Fibroblast of lung (primary cell): ENCODE data around the gene GLIPR2. TPM values are rescaled to one million over a fixed set of nuclear protein-coding genes. Genes with fewer than 3 reads are reported as not detected.

Source experiments
- DNase-seq, 2 donors: peaks; one replicate each; pipeline versions ENCODE4 v3.0.0 to v3.0.0-alpha.2; 2010; ENCODE audit warnings: low read depth in 2 of 2
- H2AFZ ChIP-seq: 2 replicates; pipeline ENCODE4 v1.5.1; 2012; ENCODE audit warnings: low read length, control low read depth, inconsistent platforms
- H3K27ac ChIP-seq: 2 replicates; pipeline ENCODE4 v1.5.1; 2011; ENCODE audit warnings: low read length, control low read depth; ENCODE audit not compliant: insufficient read depth
- H3K27me3 ChIP-seq: 2 replicates; pipeline ENCODE4 v1.5.1; 2011; ENCODE audit warnings: mild to moderate bottlenecking, low read length; ENCODE audit not compliant: control insufficient read depth, insufficient read depth
- H3K36me3 ChIP-seq: 2 replicates; pipeline ENCODE4 v1.5.1; 2011; ENCODE audit warnings: low read length; ENCODE audit not compliant: control insufficient read depth, insufficient read depth
- H3K4me1 ChIP-seq: 2 replicates; pipeline ENCODE4 v1.5.1; 2011; ENCODE audit warnings: low read length; ENCODE audit not compliant: control insufficient read depth, insufficient read depth; ENCODE audit errors: extremely low read depth
- H3K4me2 ChIP-seq: 2 replicates; pipeline ENCODE4 v1.5.1; 2011; ENCODE audit warnings: low read length, control low read depth; ENCODE audit not compliant: insufficient read depth; ENCODE audit errors: extremely low read depth
- H3K4me3 ChIP-seq, 4 experiments: fragments of 200-600 bp in 1 of 4; sonication (generic) in 1 of 4; replicated peaks in 1 of 4; 2 replicates each; pipeline ENCODE4 v1.5.1; 2011 to 2016; ENCODE audit warnings: low read length in 4 of 4, low read depth in 3 of 4, mild to moderate bottlenecking in 3 of 4, control low read depth in 2 of 4, inconsistent platforms in 1 of 4, mixed read lengths in 1 of 4; ENCODE audit not compliant: insufficient read depth in 1 of 4; ENCODE audit errors: control extremely low read depth in 1 of 4
- H3K79me2 ChIP-seq: 2 replicates; pipeline ENCODE4 v1.5.1; 2012; ENCODE audit warnings: mild to moderate bottlenecking, low read length, inconsistent platforms; ENCODE audit not compliant: control insufficient read depth, insufficient read depth
- H3K9ac ChIP-seq: 2 replicates; pipeline ENCODE4 v1.5.1; 2011; ENCODE audit warnings: mild to moderate bottlenecking, low read length, control low read depth; ENCODE audit not compliant: insufficient read depth
- H3K9me3 ChIP-seq: 2 replicates; pipeline ENCODE4 v1.5.1; 2012; ENCODE audit warnings: low read depth, low read length; ENCODE audit not compliant: control insufficient read depth, insufficient read depth
- H4K20me1 ChIP-seq: 2 replicates; pipeline ENCODE4 v1.5.1; 2011; ENCODE audit warnings: low read length; ENCODE audit not compliant: control insufficient read depth, insufficient read depth; ENCODE audit errors: extremely low read depth
- EZH2 ChIP-seq: IDR thresholded peaks from 2 replicates; pipeline ENCODE4 v1.5.1; 2012; ENCODE audit warnings: low read length, control low read depth, mild to moderate bottlenecking; ENCODE audit errors: missing control alignments
- polyA plus RNA-seq, 2 donors: library from polyadenylated mRNA; depleted of rRNA in 1 of 2; stranded (reverse) in 1 of 2; unstranded in 1 of 2; fragments of >200 nt; gene quantifications; 2 replicates each; pipeline ENCODE4 v1.2.1, GENCODE V29; 2011 to 2012; ENCODE audit warnings: missing spikeins in 1 of 2
- total RNA-seq: library from RNA; depleted of rRNA; stranded (reverse); fragments of >200 nt; gene quantifications from 2 replicates; pipeline ENCODE4 v1.2.1, GENCODE V29; 2014
- TF ChIP-seq, protein P1 (sequence below), 2 donors: IDR thresholded peaks in 1 of 2; conservative IDR thresholded peaks in 1 of 2; 1 replicate in 1 of 2; 2 replicates in 1 of 2; pipeline ENCODE4 v1.5.1; 2011 to 2012; ENCODE audit warnings: low read length in 2 of 2, control low read depth in 1 of 2, inconsistent platforms in 1 of 2, low read depth in 1 of 2, mild to moderate bottlenecking in 1 of 2

The GLIPR2 gene
- total and polyA plus RNA-seq, 2 donors (not counting 1 experiment from before 2014, with no cell fraction given), result 40.0 to 108 TPM

DNA sequence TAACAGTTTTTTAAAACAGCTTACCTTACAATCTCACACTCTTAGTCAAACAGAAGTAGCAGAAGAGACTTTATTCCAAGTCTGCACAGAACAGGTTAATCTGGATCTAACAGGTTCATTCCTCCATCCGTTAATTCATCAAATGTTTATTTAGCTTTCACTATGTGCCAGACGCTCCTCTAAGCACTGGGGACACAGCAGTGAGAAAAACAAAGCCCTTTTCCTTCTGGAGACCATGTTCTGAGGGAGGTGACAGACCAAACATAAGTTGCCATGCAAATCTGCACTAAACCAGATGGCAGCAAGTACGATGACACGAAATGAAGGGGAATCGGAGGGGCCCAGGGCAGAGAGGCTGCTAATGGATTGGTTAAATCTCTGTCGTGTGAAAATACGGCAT lies 17.1 kb upstream of the GLIPR2 start:
- Histone ChIP-seq H3K4me2 (no peak overlapping the region), H3K9me3 (no peaks in the 10 kb centered on the region), H3K27ac (no peak overlapping the region), H2AFZ (no peak overlapping the region), H3K79me2 (no peaks in the 10 kb centered on the region), H3K9ac (no peak overlapping the region), H3K4me1 (no peaks in the 10 kb centered on the region), H3K4me3 (no peak overlapping the region), H3K36me3 (peaks cover 29% of the 10 kb centered on the region), H4K20me1 (peaks cover 2% of the 10 kb centered on the region), H3K27me3 (no peaks in the 10 kb centered on the region)
- DNase-seq, result no peak
- TF ChIP-seq, protein P1, sequence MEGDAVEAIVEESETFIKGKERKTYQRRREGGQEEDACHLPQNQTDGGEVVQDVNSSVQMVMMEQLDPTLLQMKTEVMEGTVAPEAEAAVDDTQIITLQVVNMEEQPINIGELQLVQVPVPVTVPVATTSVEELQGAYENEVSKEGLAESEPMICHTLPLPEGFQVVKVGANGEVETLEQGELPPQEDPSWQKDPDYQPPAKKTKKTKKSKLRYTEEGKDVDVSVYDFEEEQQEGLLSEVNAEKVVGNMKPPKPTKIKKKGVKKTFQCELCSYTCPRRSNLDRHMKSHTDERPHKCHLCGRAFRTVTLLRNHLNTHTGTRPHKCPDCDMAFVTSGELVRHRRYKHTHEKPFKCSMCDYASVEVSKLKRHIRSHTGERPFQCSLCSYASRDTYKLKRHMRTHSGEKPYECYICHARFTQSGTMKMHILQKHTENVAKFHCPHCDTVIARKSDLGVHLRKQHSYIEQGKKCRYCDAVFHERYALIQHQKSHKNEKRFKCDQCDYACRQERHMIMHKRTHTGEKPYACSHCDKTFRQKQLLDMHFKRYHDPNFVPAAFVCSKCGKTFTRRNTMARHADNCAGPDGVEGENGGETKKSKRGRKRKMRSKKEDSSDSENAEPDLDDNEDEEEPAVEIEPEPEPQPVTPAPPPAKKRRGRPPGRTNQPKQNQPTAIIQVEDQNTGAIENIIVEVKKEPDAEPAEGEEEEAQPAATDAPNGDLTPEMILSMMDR (conservative IDR thresholded peaks at IDR 0.05 in 1 of 2, IDR thresholded peaks at IDR 0.05 in 1 of 2; ENCODE audit: low read depth in 1 of 2, low read length in 2 of 2), result no peak
- TF ChIP-seq EZH2, result no peak

DNA sequence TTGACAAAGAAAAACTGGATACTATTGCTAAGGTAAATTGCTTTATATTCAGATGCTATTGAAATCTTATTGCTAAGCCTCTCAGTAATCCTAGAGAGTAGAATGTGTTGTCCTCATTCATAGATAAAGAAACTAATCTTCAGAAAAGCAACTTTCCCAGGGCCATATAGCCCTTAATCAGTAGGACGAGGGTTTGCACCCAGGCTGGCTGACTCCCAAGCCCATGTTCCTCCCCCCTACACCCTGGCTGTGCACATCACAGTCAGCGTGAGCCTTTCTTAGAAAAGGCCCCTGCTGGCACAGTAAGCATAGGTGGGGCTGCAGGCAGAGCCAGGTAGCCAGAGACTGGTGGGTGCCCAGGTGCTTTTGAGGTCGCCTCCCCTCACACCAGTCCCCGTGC lies 15.8 kb upstream of the GLIPR2 start:
- peaks cover 32% of the 10 kb centered on the region for H3K36me3 ChIP-seq
- no peak for TF ChIP-seq EZH2

DNA sequence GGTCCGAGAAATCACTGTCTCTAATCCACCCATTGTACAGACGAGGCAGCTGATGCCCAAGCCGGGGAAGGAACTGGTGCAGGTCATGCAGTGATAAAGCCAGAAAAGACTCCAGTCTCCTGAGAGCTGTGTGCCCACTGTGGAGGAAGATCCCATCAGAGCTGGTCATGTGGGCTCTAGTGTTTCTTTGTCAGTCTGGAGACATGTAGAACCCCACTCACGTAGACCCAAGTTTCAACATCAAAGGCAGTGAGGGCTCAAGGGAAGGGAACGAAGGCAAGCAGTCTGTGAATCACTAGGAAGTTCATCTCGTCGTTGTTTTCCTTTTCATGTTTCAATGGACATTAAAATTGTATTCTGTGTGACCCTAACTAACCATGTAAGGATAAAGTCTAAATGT lies 14.6 kb upstream of the GLIPR2 start:
- no peaks in the 10 kb centered on the region for H3K4me1 ChIP-seq
- H3K4me2 ChIP-seq, result no peak overlapping the region
- DNase-seq, result no peak
- H3K27me3 ChIP-seq, result no peaks in the 10 kb centered on the region
- H4K20me1 ChIP-seq, result peaks cover 2% of the 10 kb centered on the region
- TF ChIP-seq, protein P1 (conservative IDR thresholded peaks at IDR 0.05 in 1 of 2, IDR thresholded peaks at IDR 0.05 in 1 of 2; ENCODE audit: low read depth in 1 of 2, low read length in 2 of 2), result no peak
- no peak for TF ChIP-seq EZH2
- peaks cover 25% of the 10 kb centered on the region for H3K36me3 ChIP-seq
- no peak overlapping the region for H3K4me3 ChIP-seq
- H3K9ac ChIP-seq, result no peak overlapping the region
- H2AFZ ChIP-seq, result no peak overlapping the region
- H3K9me3 ChIP-seq, result no peaks in the 10 kb centered on the region
- H3K79me2 ChIP-seq, result no peaks in the 10 kb centered on the region
- H3K27ac ChIP-seq, result no peak overlapping the region

More for the DNA sequence above, 15.8 kb upstream of the GLIPR2 start:
- Histone ChIP-seq H3K79me2 (no peaks in the 10 kb centered on the region), H2AFZ (no peak overlapping the region), H3K27me3 (no peaks in the 10 kb centered on the region), H3K4me3 (no peak overlapping the region), H4K20me1 (peaks cover 2% of the 10 kb centered on the region), H3K9ac (no peak overlapping the region), H3K9me3 (no peaks in the 10 kb centered on the region), H3K4me2 (no peak overlapping the region), H3K27ac (no peak overlapping the region), H3K4me1 (no peaks in the 10 kb centered on the region)
- DNase-seq, result no peak
